GM21825 (cell line): ENCODE data around the gene ZNF467.

Experiments
- ATAC-seq: cut with Tn5 transposase; IDR thresholded peaks from one replicate; pipeline ENCODE4 v1.9.1; 2021; ENCODE audit warnings: mild to moderate bottlenecking, moderate library complexity; ENCODE audit not compliant: unreplicated experiment

Gene ZNF467

DNA sequence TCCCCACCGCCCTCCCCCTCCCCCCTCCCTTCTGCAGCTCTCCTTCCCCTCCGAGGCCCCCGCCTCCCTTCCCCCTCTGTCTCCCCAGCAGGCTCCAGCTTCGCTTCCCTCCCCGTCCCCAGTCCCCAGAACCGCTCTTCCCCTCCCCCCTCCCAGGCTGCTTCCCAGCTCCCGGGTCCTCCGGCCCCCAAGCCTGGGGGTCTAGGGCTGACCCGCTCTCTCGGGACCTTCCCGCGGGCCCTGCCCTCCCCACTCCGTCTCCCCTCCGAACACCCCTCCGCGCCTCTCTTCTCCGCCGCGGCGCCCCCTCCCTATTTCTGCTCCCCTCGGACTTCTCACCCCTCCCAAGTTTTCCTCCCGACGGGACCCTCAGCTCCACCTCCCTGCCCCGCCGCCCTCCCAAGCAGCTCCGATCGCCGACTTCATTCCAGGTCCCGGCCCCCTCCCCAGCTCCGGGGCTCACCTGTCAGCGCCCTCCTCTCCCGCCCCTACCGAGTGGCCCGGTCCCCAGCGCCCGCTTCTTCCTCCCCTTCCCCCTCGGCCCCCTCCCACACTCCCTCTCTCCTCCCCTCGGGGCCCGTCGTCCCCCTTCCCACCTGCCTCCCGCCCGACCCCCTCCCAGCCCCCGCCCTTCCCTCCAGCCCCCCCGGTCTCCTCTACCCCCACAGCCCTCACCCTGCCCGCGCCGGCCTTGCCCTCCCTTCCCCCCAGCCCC, 990 bp downstream of the ZNF467 start:
- ATAC-seq: no peak

GRCh38 chr7:149771720-149772240, 1.6 kb downstream of the ZNF467 start:
- peak; percentile 98 for ATAC-seq

- peak; percentile 18 for ATAC-seq
Measured at GRCh38 chr7:149770728-149771636, 2.4 kb downstream of the ZNF467 start.

DNA sequence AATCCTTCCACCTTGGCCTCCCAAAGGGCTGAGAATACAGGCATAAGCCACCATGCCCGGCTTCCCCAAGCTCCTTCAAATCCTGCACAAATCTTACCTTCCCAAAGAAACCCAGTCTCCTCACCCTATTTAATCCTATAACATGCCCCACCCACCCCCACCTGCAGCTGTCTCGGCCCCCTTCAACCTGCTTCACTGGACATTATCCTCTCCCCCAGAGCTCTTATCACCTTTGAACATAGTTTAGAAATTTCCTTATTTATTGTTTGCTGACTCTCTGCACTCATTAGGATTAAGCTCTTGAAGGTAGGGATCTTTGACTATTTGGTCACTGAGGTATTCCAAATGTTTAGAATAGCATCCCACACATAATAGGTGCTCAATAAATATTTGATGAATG, 3.5 kb downstream of the ZNF467 start:
- ATAC-seq: no peak

- ATAC-seq: no peak
Measured at GRCh38 chr7:149768931-149769330, 4.5 kb downstream of the ZNF467 start.

DNA sequence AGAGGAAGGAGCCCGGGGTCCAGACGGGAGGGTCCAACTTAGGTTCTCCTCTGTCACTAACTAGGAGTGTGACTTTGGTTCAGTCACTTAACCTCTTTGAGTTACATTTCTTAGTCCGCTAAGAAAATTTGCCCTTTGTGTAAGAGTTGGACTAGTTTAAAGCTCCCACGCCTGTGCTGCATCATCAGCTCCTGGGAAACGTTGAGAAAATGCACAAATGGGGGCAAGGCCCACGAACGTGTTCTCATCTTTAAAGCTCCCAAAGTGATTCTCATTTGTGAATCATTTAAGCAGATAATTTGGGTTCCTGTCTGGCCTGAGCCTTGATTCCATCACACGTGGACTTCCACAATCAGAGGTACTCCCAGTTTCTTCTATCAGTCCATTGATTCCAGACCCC, 6.3 kb downstream of the ZNF467 start:
- ATAC-seq: no peak

DNA sequence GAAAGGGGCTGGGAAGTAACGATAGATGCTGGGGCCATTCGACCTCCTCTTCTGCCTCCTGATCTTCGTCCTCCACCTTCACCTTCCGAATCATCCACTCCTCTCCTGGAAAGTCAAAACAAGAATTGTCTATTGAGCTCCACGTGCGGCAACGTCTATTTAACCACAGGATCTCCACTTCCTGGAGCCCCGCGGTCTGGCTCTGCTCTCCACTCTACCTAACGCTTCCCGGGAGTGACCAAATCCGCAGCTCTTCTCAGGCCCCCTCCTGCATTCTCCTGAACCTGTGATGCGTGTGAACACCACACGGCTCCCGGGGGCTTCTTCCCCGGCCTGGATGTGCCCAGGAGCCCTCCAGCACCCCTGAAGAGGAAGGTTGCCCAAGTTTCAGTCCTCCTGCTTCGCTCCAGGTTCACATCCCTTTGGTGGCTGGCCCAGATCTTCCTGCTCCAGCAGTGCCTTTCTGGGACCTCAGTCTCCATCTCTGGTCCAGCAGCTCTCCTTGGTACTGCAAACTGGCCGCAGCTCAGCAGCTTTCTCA, 7.2 kb downstream of the ZNF467 start:
- no peak for ATAC-seq

GRCh38 chr7:149765399-149766121, 7.8 kb downstream of the ZNF467 start:
- ATAC-seq: no peak

- ATAC-seq: no peak
Measured at GRCh38 chr7:149764481-149765398, 8.6 kb downstream of the ZNF467 start.

- ATAC-seq: no peak
Measured at GRCh38 chr7:149763563-149764240, 9.7 kb downstream of the ZNF467 start.

DNA sequence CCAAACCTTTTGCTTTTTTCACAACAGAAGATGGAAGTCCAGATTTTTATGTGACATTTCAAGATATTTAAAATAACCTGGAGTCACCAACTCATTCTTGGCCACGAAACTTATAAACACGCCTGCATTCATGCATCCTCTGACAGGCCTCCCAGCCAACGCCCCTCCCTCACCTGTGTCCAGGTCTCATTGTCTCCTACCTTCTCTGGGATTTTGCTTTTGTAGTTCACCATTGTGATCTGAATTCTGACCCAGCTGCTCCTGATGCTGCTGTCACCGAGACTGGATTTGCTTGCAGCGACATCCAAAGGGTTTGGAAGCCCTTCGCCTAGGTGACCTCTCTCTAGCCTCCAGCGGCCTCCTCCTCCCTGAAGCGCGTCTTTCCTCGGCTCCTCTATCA, 10.8 kb downstream of the ZNF467 start:
- no peak for ATAC-seq

DNA sequence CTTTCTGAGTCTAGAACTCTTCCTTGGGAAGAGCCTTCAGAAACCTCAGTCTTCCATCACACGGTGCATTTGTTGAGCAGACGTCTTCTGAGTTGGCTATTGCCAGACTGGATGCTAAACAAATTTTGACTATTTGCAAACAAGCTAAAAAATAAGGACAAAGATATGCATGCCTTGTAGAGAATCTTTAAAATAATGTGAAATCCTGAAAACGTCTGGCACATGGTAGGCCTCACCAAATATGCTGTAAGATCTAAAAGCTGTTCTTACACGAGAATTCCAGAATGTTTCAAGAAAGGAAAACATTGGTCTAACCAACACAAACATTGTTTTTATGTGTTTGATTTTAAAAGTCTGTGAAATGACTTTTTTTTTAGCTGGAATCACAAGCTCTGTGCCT, 11.3 kb downstream of the ZNF467 start:
- no peak for ATAC-seq

- ATAC-seq: no peak
Measured at GRCh38 chr7:149761307-149761706, 12.1 kb downstream of the ZNF467 start.

- ATAC-seq: no peak
Measured at GRCh38 chr7:149760538-149760937, 12.8 kb downstream of the ZNF467 start.

DNA sequence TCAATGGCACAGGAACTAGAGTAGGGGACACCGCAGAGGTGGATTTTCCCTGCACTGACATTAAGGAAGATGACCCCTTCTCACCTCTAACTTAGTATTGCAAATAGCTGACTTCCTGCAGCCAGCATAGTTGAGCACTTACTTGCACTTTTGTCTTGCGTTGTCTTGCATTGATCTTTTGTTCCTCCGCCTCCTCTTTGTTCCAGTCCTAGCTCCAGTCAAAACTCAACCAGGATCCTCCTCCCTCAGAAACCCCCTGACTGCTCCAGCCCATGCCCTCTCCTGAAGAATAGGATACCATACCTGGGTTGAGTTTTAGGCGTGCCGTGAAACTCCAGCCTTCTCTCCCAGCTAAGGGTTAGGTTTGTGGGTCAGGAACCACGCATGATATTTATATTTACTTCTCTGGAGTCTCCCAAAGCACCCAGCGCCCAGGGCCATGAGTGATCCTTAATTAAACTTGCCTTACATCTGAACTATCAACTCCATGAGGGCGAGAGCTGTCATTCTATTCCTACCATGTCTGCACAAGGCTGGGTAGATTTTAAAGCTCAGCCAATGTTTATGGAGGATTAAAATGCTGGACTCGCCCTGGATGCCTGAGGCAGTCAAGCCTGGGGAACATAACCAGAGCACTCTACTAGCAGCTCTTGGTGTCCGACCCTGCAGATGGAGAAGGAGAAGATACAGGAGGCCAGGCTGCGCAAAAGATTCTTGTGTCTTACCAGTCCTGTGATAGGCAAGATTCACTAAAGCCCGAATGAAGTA, 14.1 kb downstream of the ZNF467 start:
- no peak for ATAC-seq

- no peak for ATAC-seq
Measured at GRCh38 chr7:149753375-149754233, 19.8 kb downstream of the ZNF467 start.

DNA sequence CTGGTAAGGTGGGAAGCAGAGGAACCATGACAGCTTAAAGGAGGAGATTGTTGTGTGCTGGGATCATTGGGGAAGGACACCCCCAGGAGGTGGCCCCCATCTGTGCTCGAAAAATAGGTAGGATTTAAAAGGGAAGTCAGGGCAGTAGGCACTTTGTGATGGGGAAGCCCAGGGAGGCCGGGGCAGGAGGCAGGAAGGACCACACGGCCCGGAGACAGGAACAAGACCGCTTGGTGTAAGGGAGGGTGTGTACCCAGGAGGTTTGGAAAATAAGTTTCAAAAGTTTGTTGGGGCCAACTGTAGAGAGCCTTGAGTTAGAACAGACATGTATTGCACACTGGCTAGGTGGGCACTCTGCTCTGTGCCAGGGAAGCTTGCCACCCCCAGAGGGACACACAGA, 20.7 kb downstream of the ZNF467 start:
- no peak for ATAC-seq
